ENCODE data around the gene CAMKMT. TPM values are rescaled to one million over a fixed set of nuclear protein-coding genes. Genes with fewer than 3 reads are reported as not detected.

CAMKMT gene
- total RNA-seq, 1 donor from 2014 or later = 9.0 TPM

GRCh38 chr2:44638649-44639048 is 276.9 kb downstream of the CAMKMT start:
- H3K36me3 ChIP-seq (ENCODE audit: control insufficient read depth, insufficient read depth, low read length) = no peaks in the 10 kb centered on the region
- FAIRE-seq (no peak), DNase-seq (ENCODE audit: low read depth) (no peak)
- no peaks in the 10 kb centered on the region for H3K27me3 ChIP-seq (ENCODE audit: control insufficient read depth, insufficient read depth, low read length)
- TF ChIP-seq CTCF (IDR thresholded peaks at IDR 0.05; ENCODE audit: insufficient read depth, low read length, severe bottlenecking) = no peak
- no peak overlapping the region for H3K4me3 ChIP-seq (ENCODE audit: low read depth, low read length)

- no peaks in the 10 kb centered on the region for H3K36me3 ChIP-seq (ENCODE audit: control insufficient read depth, insufficient read depth, low read length)
- FAIRE-seq = no peak
- no peak for DNase-seq (ENCODE audit: low read depth)
- no peaks in the 10 kb centered on the region for H3K27me3 ChIP-seq (ENCODE audit: control insufficient read depth, insufficient read depth, low read length)
- H3K4me3 ChIP-seq (ENCODE audit: low read depth, low read length) = no peak overlapping the region
- no peak for TF ChIP-seq CTCF (IDR thresholded peaks at IDR 0.05; ENCODE audit: insufficient read depth, low read length, severe bottlenecking)
Observed at GRCh38 chr2:44639399-44639798, 277.7 kb downstream of the CAMKMT start.

GRCh38 chr2:44642123-44642857 is 280.5 kb downstream of the CAMKMT start:
- no peak for DNase-seq (ENCODE audit: low read depth)
- no peaks in the 10 kb centered on the region for H3K27me3 ChIP-seq (ENCODE audit: control insufficient read depth, insufficient read depth, low read length)
- FAIRE-seq = no peak
- no peak for TF ChIP-seq CTCF (IDR thresholded peaks at IDR 0.05; ENCODE audit: insufficient read depth, low read length, severe bottlenecking)
- H3K36me3 ChIP-seq (ENCODE audit: control insufficient read depth, insufficient read depth, low read length) = no peaks in the 10 kb centered on the region
- H3K4me3 ChIP-seq (ENCODE audit: low read depth, low read length) = no peak overlapping the region

GRCh38 chr2:44645937-44646336 is 284.2 kb downstream of the CAMKMT start:
- TF ChIP-seq CTCF (IDR thresholded peaks at IDR 0.05; ENCODE audit: insufficient read depth, low read length, severe bottlenecking) = no peak
- Histone ChIP-seq H3K36me3 (ENCODE audit: control insufficient read depth, insufficient read depth, low read length) (no peaks in the 10 kb centered on the region), H3K4me3 (ENCODE audit: low read depth, low read length) (no peak overlapping the region), H3K27me3 (ENCODE audit: control insufficient read depth, insufficient read depth, low read length) (no peaks in the 10 kb centered on the region)
- FAIRE-seq (no peak), DNase-seq (ENCODE audit: low read depth) (no peak)

DNA sequence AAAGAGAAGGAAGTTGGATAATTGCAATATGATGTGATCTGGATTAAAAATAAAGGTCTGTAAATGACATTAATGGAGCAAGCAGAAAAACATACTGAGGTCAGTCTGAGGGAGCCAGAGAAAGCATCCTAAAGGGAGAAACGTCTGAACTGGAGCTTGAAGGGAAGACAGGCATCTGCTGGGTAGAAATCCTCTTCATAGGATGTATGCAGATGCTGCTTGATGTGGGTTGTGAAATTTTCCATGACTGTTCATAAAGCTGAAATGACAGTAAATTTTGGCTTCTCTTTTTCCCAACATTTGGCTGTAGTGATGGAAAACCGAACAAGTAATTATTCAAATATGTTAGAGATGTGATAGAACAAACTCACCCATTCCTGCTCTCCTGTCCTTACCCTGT is 287.6 kb downstream of the CAMKMT start:
- no peaks in the 10 kb centered on the region for H3K36me3 ChIP-seq (ENCODE audit: control insufficient read depth, insufficient read depth, low read length)
- no peak for FAIRE-seq
- TF ChIP-seq CTCF (IDR thresholded peaks at IDR 0.05; ENCODE audit: insufficient read depth, low read length, severe bottlenecking) = no peak
- DNase-seq (ENCODE audit: low read depth) = no peak
- no peak overlapping the region for H3K4me3 ChIP-seq (ENCODE audit: low read depth, low read length)
- H3K27me3 ChIP-seq (ENCODE audit: control insufficient read depth, insufficient read depth, low read length) = no peaks in the 10 kb centered on the region

DNA sequence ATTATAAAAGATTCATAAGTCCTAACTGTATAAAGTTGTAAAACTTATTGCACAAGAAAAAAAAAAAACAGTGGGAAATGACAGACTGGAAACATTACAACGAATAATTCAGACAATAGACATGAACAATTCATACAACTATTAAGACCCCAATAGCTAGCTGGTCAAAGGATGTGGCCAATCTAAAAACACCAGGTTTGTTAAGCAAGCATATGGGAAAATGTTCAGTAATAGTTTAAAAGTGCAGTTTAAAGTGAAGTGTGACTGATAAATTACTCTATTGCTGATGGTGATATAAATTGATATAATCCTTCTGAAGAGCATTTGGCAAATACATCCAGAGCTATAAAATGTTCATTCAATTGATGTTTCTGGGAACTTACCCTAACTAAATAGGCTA is 289.0 kb downstream of the CAMKMT start:
- no peak for TF ChIP-seq CTCF (IDR thresholded peaks at IDR 0.05; ENCODE audit: insufficient read depth, low read length, severe bottlenecking)
- DNase-seq (ENCODE audit: low read depth) (no peak), FAIRE-seq (no peak)
- H3K27me3 ChIP-seq (ENCODE audit: control insufficient read depth, insufficient read depth, low read length) = no peaks in the 10 kb centered on the region
- H3K4me3 ChIP-seq (ENCODE audit: low read depth, low read length) = no peak overlapping the region
- no peaks in the 10 kb centered on the region for H3K36me3 ChIP-seq (ENCODE audit: control insufficient read depth, insufficient read depth, low read length)
